Activated CD4-positive, alpha-beta T cell treated with anti-CD3 and anti-CD28 coated beads, Interleukin-2, amount 50 U/mL, for 16 hours (primary cell): ENCODE results near the gene TMEM269.
"Not testable (repeated sequence)": the region's sequence is repeated elsewhere in the genome, so short reads cannot be mapped to it uniquely, and the experiment has no call there.

ENCODE experiments used
- DNase-seq: peaks from one replicate; pipeline ENCODE4 v3.0.0-alpha.2; 2020

The TMEM269 gene

GRCh38 chr1:42748461-42749410 lies 36.1 kb upstream of the TMEM269 start:
- DNase-seq: no peak

- DNase-seq: no peak
Measured at GRCh38 chr1:42750041-42750440, 34.8 kb upstream of the TMEM269 start.

DNA sequence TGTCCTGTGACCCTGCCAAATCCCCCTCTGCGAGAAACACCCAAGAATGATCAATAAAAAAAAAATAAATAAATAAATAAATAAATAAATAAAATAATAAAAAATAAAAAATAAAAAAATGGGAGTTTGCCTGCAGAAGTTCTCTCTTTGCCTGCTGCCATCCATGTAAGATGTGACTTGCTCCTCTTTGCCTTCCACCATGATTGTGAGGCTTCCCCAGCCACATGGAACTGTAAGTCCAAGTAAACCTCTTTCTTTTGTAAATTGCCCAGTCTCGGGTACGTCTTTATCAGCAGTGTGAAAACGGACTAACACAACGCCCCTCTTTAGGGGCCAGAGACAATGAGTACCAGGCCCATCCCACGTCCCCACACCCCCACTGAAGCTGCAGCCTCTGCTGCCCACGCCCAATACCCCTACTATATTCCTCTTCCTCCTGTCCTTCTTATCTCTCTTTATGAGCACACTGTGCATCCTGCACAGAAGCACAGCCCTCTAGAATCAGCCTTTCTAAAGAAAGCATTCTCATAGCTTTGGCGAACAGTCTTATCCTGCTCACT lies 33.2 kb upstream of the TMEM269 start:
- not testable (repeated sequence) for DNase-seq

DNA sequence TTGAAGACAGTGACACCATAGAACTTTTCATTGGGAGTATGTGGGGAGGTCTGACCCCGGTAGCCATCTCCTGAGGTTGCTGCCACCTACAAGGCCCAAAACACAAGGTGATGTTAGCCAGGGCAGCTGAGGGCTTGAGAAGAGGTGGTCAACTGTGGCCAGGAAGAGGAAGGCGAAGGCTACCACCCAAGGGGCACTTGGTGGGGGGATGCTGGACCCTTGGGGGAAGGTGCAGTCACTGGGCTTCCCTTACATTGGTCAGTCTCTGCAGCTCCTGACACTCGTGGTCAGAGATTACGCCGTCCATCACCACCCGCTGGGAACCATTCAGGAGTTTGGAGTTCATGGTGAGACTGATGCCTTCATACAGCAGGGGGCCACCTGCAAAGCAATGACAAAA lies 32.5 kb upstream of the TMEM269 start:
- DNase-seq: no peak

DNA sequence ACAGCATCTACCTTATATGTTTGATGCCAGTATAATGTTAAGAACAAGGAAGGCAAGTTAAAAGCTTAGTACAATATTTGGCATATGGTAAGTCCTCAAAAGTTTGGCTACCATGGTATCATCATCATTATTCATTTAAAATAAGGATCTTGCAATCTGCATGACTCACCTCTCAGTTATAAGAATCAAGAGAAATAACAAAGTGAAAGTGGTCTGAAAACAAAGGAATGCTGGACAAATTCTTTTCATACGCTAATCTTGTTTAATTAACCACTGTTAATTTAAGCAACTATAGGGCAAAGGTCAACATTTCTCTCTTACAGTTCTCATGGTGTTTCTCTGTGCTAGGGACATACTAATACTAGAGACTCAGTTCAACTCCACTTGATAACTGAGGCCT lies 31.7 kb upstream of the TMEM269 start:
- DNase-seq: no peak

- peak; percentile 24 for DNase-seq
Measured at GRCh38 chr1:42756956-42757891, 27.6 kb upstream of the TMEM269 start.

- DNase-seq: no peak
Measured at GRCh38 chr1:42757892-42758275, 26.9 kb upstream of the TMEM269 start.

DNA sequence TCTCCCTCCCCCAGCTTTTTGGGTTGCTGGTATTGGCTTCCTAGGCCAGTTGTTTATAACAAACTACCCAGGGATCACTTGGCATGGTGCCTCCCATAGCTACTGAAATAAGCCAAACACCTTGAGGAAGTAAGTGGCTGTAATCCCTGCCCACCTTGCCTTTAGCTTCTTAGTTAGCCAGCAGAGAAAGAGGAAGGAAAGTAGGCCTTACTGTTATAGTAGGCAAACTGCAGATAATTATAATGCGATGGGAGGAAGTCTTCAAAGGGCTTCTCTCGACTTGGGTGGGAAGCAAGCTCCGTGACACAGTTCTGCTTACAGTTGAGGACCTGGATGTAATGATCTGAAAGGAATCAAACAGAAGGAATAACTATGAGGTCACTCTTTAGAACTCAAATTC lies 26.1 kb upstream of the TMEM269 start:
- DNase-seq: no peak

DNA sequence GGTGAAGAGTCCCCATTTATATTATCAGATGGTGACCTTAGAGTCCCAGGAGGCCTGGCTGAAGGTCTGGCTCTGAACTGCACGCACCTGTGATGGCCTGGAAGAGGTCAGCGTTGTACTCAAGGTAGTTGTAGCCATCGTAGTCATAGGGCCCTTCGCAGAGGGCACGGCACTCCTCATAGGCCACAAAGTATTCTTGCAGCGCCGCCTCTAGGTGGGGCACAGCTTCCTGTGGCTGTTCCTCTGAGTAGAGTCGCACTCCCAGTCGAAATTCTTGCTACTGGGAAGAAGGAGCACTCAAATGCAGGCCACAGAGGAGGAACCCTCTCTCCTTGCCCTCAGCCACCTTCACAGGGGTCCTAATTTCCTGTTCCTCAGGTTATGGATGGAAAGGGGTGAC lies 25.7 kb upstream of the TMEM269 start:
- no peak for DNase-seq

- DNase-seq: no peak
Measured at GRCh38 chr1:42761567-42761966, 23.2 kb upstream of the TMEM269 start.

GRCh38 chr1:42762269-42762668 lies 22.5 kb upstream of the TMEM269 start:
- no peak for DNase-seq

DNA sequence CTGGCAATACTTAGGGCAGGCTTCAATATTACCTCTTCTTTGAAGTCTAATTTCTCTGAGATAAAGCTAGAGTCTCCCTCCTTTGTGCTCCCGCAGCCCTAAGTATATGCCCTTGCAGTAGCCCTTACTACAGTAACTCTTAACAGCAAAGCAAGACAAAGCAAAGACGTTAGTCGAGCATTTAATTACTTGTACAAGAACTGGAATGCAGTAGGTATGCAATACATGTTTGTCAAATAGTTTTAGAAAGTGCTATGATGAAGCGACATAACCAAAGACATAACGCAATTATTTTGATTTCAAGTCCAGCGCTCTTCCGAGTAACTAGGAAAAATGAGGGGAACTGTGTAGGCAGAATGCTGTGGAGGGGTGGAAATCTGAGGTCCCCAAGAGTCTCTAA lies 19.5 kb upstream of the TMEM269 start:
- DNase-seq: no peak

DNA sequence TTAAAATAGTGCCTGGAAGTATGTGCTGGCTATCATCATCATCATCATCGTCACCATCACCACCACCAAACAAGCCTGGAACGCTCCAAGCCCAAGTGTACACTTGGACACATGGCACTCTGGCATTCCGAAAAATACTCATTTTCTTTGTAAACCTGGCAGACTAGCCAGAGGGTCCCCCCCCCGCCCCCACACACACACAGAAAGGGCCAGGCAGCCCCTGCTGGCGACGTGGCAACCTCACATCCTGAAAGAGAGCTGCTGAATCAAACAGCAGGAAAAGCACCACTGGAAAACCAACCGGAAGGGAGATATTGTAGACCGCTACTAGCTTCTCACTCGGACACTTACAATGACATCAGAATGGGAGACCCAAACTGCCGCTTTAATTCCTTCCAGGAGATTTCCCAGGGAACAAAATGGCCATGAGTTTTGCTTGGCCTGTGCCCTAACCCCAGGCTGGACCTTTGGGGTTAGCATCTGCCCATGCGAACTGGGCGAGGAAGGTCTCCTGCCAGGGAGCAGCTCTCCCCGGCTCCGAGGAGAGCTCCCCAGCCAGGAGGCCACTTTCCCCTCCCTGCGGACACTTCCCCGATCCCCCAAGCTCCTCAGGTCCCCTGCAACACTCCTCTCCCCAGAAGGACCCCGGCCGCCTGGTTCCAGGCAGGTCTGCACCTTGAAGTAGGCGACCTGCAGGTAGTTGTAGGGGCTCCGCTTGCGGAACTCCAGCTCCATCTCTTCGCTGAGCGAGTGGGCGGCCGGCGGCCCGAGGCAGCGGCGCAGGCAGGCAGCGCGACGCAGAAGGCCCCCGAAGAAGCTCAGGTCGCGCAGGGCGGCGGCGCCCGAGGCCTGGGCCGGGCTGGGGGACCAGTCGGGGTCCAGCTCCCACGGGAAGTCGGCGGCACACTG lies 18.7 kb upstream of the TMEM269 start:
- peak; percentile 36 for DNase-seq

GRCh38 chr1:42766741-42767509 lies 17.9 kb upstream of the TMEM269 start, which contains the start of the genes C1orf50 and P3H1:
Gene C1orf50, plus strand, starts transcription at chr1:42767249. Its CDS starts 63 bp downstream, at chr1:42767312.
Gene P3H1, minus strand, starts transcription at chr1:42767028. Its CDS starts 57 bp downstream, at chr1:42766971.
- peak; percentile 100 for DNase-seq

DNA sequence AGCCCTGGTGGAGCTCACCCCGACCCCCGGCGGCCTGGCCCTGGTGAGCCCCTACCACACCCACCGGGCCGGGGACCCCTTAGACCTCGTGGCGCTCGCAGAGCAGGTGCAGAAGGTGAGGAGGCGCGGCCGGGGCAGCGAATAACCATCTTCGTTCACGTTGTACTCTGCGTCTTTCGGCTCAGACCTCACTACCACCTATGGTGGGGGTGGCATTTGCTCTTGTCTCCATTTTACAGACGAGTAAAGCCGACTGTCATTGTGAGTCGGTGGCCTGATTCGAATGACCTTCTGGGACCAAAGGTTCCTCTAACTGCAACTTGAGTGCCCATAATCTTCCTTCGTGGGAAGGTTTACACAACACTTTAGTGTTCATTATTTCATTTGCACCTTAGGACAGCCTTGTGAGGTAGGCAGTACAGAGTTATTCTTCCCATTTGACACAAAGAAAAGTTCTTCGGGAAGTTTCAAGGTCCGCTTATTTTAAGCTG lies 17.2 kb upstream of the TMEM269 start:
- peak; percentile 35 for DNase-seq

DNA sequence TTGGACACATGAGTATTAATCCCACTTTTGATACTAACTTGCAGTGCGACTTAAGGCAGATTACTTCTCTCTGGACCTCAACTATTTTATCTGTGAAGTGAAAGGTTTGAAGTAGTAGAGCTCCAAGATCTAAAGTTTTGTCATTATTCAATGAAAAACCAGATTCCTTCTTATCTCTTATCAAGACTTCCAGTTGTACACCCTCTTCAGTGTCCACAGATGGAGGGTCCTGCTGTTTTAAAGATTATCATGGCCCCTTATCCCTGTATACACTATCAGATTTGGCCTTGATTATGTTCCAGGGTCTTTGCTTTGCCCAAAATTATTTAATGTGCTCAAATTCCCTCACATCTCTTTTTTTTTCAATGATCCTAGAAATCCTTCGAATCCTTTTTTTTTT lies 16.6 kb upstream of the TMEM269 start:
- DNase-seq: no peak

DNA sequence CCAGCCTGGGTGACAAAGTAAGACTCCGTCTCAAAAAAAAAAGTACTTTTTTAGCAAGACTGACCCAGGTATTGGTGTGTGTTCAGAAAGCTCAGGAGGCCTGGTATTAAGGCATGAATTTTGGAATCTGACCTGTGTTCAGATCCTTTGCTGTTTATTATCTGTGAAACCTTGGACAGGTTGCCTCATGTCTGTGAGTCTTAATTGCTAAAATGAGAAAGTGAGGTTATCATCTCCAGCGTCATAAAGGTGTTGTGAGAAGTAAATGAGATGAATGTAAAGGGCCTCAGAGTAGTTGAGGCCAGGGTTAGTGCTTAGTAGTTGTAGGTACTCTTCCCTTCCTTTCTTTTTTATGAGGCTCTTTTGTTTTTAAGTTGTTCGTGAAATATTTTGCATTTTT lies 15.0 kb upstream of the TMEM269 start:
- DNase-seq: no peak

DNA sequence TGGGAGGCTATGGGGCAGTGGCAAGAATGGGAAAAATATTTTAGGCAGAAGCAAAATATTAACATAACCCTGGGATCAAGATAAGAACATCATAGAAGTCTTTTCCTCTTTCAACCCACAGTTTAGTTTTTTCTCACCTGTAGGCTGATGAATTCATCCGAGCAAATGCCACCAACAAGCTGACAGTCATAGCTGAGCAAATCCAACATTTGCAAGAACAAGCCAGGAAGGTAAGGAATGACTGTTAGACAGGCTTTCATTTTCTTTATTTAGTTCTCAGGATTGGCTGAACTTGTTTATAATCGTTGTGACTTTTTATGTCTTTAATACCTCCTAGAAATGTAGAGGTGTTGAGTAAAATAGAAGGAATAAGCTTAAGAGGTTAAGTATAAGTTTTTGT lies 11.4 kb upstream of the TMEM269 start:
- peak; percentile 11 for DNase-seq

- no peak for DNase-seq
Measured at GRCh38 chr1:42774928-42775526, 9.8 kb upstream of the TMEM269 start.

GRCh38 chr1:42776502-42776901 lies 8.3 kb upstream of the TMEM269 start:
- DNase-seq: no peak

DNA sequence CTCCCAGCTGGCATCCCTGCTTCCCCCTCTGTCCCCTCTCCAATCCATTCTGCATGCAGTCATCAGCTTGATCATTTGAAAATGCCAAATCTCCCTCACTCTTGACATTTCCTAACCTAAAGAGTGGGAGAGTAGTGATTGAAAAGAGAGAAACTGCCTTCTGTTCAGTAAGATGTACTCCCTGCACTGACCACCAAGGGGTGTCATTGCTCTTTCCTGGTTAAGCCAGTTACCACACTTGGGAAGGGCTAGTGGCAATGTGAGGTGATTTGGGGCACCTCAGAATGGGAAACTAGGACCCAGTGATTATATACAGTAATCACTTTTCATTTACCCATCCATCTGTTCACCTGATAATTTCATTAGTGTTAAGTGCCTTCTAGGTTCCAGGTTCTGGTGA lies 6.9 kb upstream of the TMEM269 start:
- peak; percentile 29 for DNase-seq
